Naive B cell (primary cell): ENCODE measurements around the gene ABCA13. TPM values are rescaled to one million over a fixed set of nuclear protein-coding genes. Genes with fewer than 3 reads are reported as not detected.
A peak's percentile ranks its signal among the peaks of the same experiment; 100 is the strongest.
"Not testable (repeated sequence)": the region's sequence is repeated elsewhere in the genome, so short reads cannot be mapped to it uniquely, and the experiment has no call there.

Experiments
- ATAC-seq, 2 donors: fragments of 150-1000 bp; cut with Tn5 transposase; 2 replicates each; pipeline ENCODE4 v1.10.0; 2021; ENCODE audit warnings: low read depth in 2 of 2, mild to moderate bottlenecking in 2 of 2, moderate library complexity in 2 of 2
- DNase-seq: peaks from one replicate; pipeline ENCODE4 v3.0.0; 2022
- H3K27ac Mint-ChIP-seq, 6 donors: one replicate each; pipeline ENCODE4 v1.8.0; 2020 to 2022; ENCODE audit warnings: mild to moderate bottlenecking in 6 of 6, mixed read lengths in 6 of 6, moderate library complexity in 5 of 6, inconsistent platforms in 2 of 6
- H3K27me3 Mint-ChIP-seq, 3 donors: one replicate each; pipeline ENCODE4 v1.8.0; 2021 to 2022; ENCODE audit warnings: mixed read lengths in 3 of 3, mild to moderate bottlenecking in 1 of 3
- H3K36me3 Mint-ChIP-seq, 2 donors: one replicate each; pipeline ENCODE4 v1.8.0; 2020 to 2022; ENCODE audit warnings: mixed read lengths in 2 of 2, inconsistent platforms in 1 of 2, mild to moderate bottlenecking in 1 of 2
- H3K4me1 Mint-ChIP-seq, 3 donors: one replicate each; pipeline ENCODE4 v1.8.0; 2020 to 2022; ENCODE audit warnings: mixed read lengths in 3 of 3, inconsistent platforms in 1 of 3, mild to moderate bottlenecking in 1 of 3, moderate library complexity in 1 of 3
- H3K4me3 Mint-ChIP-seq, 8 donors: one replicate each; pipeline ENCODE4 v1.8.0; 2020 to 2022; ENCODE audit warnings: mild to moderate bottlenecking in 8 of 8, mixed read lengths in 8 of 8, moderate library complexity in 8 of 8, inconsistent platforms in 2 of 8
- H3K9me3 Mint-ChIP-seq, 7 donors: one replicate each; pipeline ENCODE4 v1.8.0; 2020 to 2022; ENCODE audit warnings: mixed read lengths in 7 of 7, mild to moderate bottlenecking in 5 of 7, inconsistent platforms in 2 of 7, moderate library complexity in 1 of 7
- polyA plus RNA-seq, 6 donors: library from polyadenylated mRNA; unstranded; fragments of 300-500 nt; fragmentation: Illumina TruSeq; gene quantifications; one replicate each; pipeline ENCODE4 v1.2.3, GENCODE V29; 2021; ENCODE audit warnings: low read depth in 6 of 6

Gene ABCA13
- polyA plus RNA-seq, 6 donors from 2014 or later, result not detected

GRCh38 chr7:48182718-48183369, 11.6 kb downstream of the ABCA13 start:
- Mint-ChIP-seq H3K36me3 (no peaks in the 10 kb centered on the region), H3K4me1 (no peaks in the 10 kb centered on the region), H3K9me3 (peaks cover 1 to 10% (median 5%) of the 10 kb centered on the region in 7 donors), H3K27me3 (peaks cover 0 to 2% (median 1%) of the 10 kb centered on the region in 3 donors), H3K27ac (no peak overlapping the region), H3K4me3 (no peak overlapping the region)
- DNase-seq (no peak), ATAC-seq (no peak)

GRCh38 chr7:48183370-48183743, 12.1 kb downstream of the ABCA13 start:
- ATAC-seq (no peak), DNase-seq (no peak)
- Mint-ChIP-seq H3K4me3 (no peak overlapping the region), H3K9me3 (peaks cover 3 to 15% (median 8%) of the 10 kb centered on the region in 7 donors), H3K36me3 (no peaks in the 10 kb centered on the region), H3K4me1 (no peaks in the 10 kb centered on the region), H3K27me3 (peaks cover 0 to 7% (median 5%) of the 10 kb centered on the region in 3 donors), H3K27ac (no peak overlapping the region)

GRCh38 chr7:48183965-48184364, 12.7 kb downstream of the ABCA13 start:
- ATAC-seq, result no peak
- Mint-ChIP-seq H3K27ac (no peak overlapping the region), H3K9me3 (peaks cover 3 to 20% (median 10%) of the 10 kb centered on the region in 7 donors), H3K36me3 (no peaks in the 10 kb centered on the region), H3K27me3 (peaks cover 0 to 10% (median 8%) of the 10 kb centered on the region in 3 donors), H3K4me1 (no peaks in the 10 kb centered on the region), H3K4me3 (no peak overlapping the region)
- no peak for DNase-seq

- Mint-ChIP-seq H3K27ac (no peak overlapping the region), H3K27me3 (peaks cover 0 to 12% (median 8%) of the 10 kb centered on the region in 3 donors), H3K9me3 (peaks cover 3 to 20% (median 7%) of the 10 kb centered on the region in 7 donors), H3K36me3 (no peaks in the 10 kb centered on the region), H3K4me3 (peak overlapping the region in 2 of 8 donors; percentile 21 to 48), H3K4me1 (no peaks in the 10 kb centered on the region)
- no peak for ATAC-seq
- no peak for DNase-seq
Measured at GRCh38 chr7:48188776-48189520, 17.7 kb downstream of the ABCA13 start.

GRCh38 chr7:48192996-48193395, 21.7 kb downstream of the ABCA13 start:
- DNase-seq (no peak), ATAC-seq (no peak)
- peaks cover 0 to 8% (median 5%) of the 10 kb centered on the region in 3 donors for H3K27me3 Mint-ChIP-seq
- no peaks in the 10 kb centered on the region for H3K4me1 Mint-ChIP-seq
- no peak overlapping the region for H3K27ac Mint-ChIP-seq
- H3K36me3 Mint-ChIP-seq, result no peaks in the 10 kb centered on the region
- H3K4me3 Mint-ChIP-seq, result no peak overlapping the region
- H3K9me3 Mint-ChIP-seq, result peaks cover 0 to 9% (median 3%) of the 10 kb centered on the region in 7 donors

- ATAC-seq (no peak), DNase-seq (no peak)
- Mint-ChIP-seq H3K9me3 (peaks cover 0 to 5% (median 0%) of the 10 kb centered on the region in 7 donors), H3K27ac (no peak overlapping the region), H3K4me3 (no peak overlapping the region), H3K27me3 (peaks cover 0 to 7% (median under 1%) of the 10 kb centered on the region in 3 donors), H3K4me1 (no peaks in the 10 kb centered on the region), H3K36me3 (no peaks in the 10 kb centered on the region)
Measured at GRCh38 chr7:48193421-48193820, 22.2 kb downstream of the ABCA13 start.

GRCh38 chr7:48200946-48201589, 29.8 kb downstream of the ABCA13 start:
- H3K36me3 Mint-ChIP-seq, H3K4me3 Mint-ChIP-seq, ATAC-seq, H3K9me3 Mint-ChIP-seq, H3K27ac Mint-ChIP-seq, H3K27me3 Mint-ChIP-seq, DNase-seq, H3K4me1 Mint-ChIP-seq: not testable (repeated sequence)

GRCh38 chr7:48202916-48203315, 31.7 kb downstream of the ABCA13 start:
- H3K27ac Mint-ChIP-seq, H3K4me1 Mint-ChIP-seq, ATAC-seq: not testable (repeated sequence)

GRCh38 chr7:48207155-48207675, 36.0 kb downstream of the ABCA13 start:
- ATAC-seq, result no peak
- H3K36me3 Mint-ChIP-seq, result peaks cover 0 to 8% of the 10 kb centered on the region in 2 donors
- H3K4me3 Mint-ChIP-seq, result no peak overlapping the region
- H3K27ac Mint-ChIP-seq, result no peak overlapping the region
- H3K9me3 Mint-ChIP-seq, result peaks cover 0 to 15% (median 2%) of the 10 kb centered on the region in 7 donors
- no peaks in the 10 kb centered on the region for H3K4me1 Mint-ChIP-seq
- H3K27me3 Mint-ChIP-seq, result peaks cover 4 to 12% (median 6%) of the 10 kb centered on the region in 3 donors
- DNase-seq, result no peak

More at GRCh38 chr7:48202916-48203315, 31.7 kb downstream of the ABCA13 start:
- DNase-seq, H3K4me3 Mint-ChIP-seq, H3K36me3 Mint-ChIP-seq, H3K9me3 Mint-ChIP-seq: not testable (repeated sequence)
- H3K27me3 Mint-ChIP-seq, result peaks cover 0 to 11% (median 4%) of the 10 kb centered on the region in 3 donors

GRCh38 chr7:48209004-48209600, 37.8 kb downstream of the ABCA13 start:
- H3K4me1 Mint-ChIP-seq, result no peaks in the 10 kb centered on the region
- peaks cover 0 to 11% (median 0%) of the 10 kb centered on the region in 7 donors for H3K9me3 Mint-ChIP-seq
- no peak overlapping the region for H3K27ac Mint-ChIP-seq
- peaks cover 0 to 8% of the 10 kb centered on the region in 2 donors for H3K36me3 Mint-ChIP-seq
- no peak overlapping the region for H3K4me3 Mint-ChIP-seq
- ATAC-seq (no peak), DNase-seq (no peak)
- H3K27me3 Mint-ChIP-seq, result peaks cover 4 to 12% (median 6%) of the 10 kb centered on the region in 3 donors

- ATAC-seq (no peak), DNase-seq (no peak)
- peaks cover 0 to 12% (median 0%) of the 10 kb centered on the region in 3 donors for H3K27me3 Mint-ChIP-seq
- H3K4me3 Mint-ChIP-seq, result no peak overlapping the region
- H3K27ac Mint-ChIP-seq, result no peak overlapping the region
- H3K9me3 Mint-ChIP-seq, result peaks cover 0 to 7% (median 3%) of the 10 kb centered on the region in 7 donors
- H3K36me3 Mint-ChIP-seq, result peaks cover 0 to 8% of the 10 kb centered on the region in 2 donors
- no peaks in the 10 kb centered on the region for H3K4me1 Mint-ChIP-seq
Measured at GRCh38 chr7:48213226-48213625, 42.0 kb downstream of the ABCA13 start.

- H3K9me3 Mint-ChIP-seq, result peaks cover 0 to 5% (median 2%) of the 10 kb centered on the region in 7 donors
- no peak for DNase-seq
- H3K27me3 Mint-ChIP-seq, result peaks cover 0 to 7% (median 0%) of the 10 kb centered on the region in 3 donors
- ATAC-seq, result no peak
- no peak overlapping the region for H3K4me3 Mint-ChIP-seq
- no peaks in the 10 kb centered on the region for H3K4me1 Mint-ChIP-seq
- H3K27ac Mint-ChIP-seq, result no peak overlapping the region
- H3K36me3 Mint-ChIP-seq, result no peaks in the 10 kb centered on the region
Measured at GRCh38 chr7:48217266-48217665, 46.0 kb downstream of the ABCA13 start.

- peaks cover 0 to 7% (median 0%) of the 10 kb centered on the region in 3 donors for H3K27me3 Mint-ChIP-seq
- peaks cover 0 to 5% (median 2%) of the 10 kb centered on the region in 7 donors for H3K9me3 Mint-ChIP-seq
- no peak for DNase-seq
- no peaks in the 10 kb centered on the region for H3K36me3 Mint-ChIP-seq
- H3K4me1 Mint-ChIP-seq, result no peaks in the 10 kb centered on the region
- ATAC-seq, result no peak
- no peak overlapping the region for H3K4me3 Mint-ChIP-seq
- H3K27ac Mint-ChIP-seq, result no peak overlapping the region
Measured at GRCh38 chr7:48217753-48218152, 46.5 kb downstream of the ABCA13 start.
